SK-N-SH (cell line): ENCODE measurements around the gene DOK7. TPM values are rescaled to one million over a fixed set of nuclear protein-coding genes. Genes with fewer than 3 reads are reported as not detected.

Experiments used
- CTCF ChIA-PET: fragments of 300-600, 350-600 bp; formaldehyde crosslinking; extraction: SDS; loops from one replicate; lab custom pipeline; 2021; lab: Yijun Ruan, JAX
- POLR2A ChIA-PET: fragments of 350-600 bp; sonication (Branson Sonifier 250); formaldehyde crosslinking; extraction: SDS; loops from one replicate; lab custom pipeline; 2020; ENCODE audit warnings: antibody characterized with exemption, inconsistent platforms; lab: Yijun Ruan, JAX
- DNase-seq: peaks from one replicate; pipeline ENCODE4 v3.0.0; 2012
- H2AFZ ChIP-seq: fragments of 200-600 bp; sonication (generic); 2 replicates; pipeline ENCODE4 v1.8.1; 2016; ENCODE audit warnings: antibody characterized with exemption, mild to moderate bottlenecking, low read depth
- H3F3A ChIP-seq: fragments of 200-600 bp; sonication (generic); replicated peaks from 2 replicates; pipeline ENCODE3; 2016; ENCODE audit warnings: antibody characterized with exemption, mild to moderate bottlenecking; ENCODE audit not compliant: insufficient read depth
- H3K27ac ChIP-seq, 2 experiments: fragments of 200-500 bp in 1 of 2; fragments of 200-600 bp in 1 of 2; sonication (Bioruptor generic) in 1 of 2; sonication (generic), shearing (Covaris generic) in 1 of 2; 2 replicates each; pipeline versions ENCODE4 v1.5.1 to v1.6.1; 2014 to 2016; ENCODE audit warnings: low read depth in 2 of 2, inconsistent platforms in 1 of 2, low read length in 1 of 2, mild to moderate bottlenecking in 1 of 2, mixed read lengths in 1 of 2
- H3K27me3 ChIP-seq: fragments of 200-600 bp; sonication (generic), shearing (Covaris generic); 2 replicates; pipeline ENCODE4 v1.6.1; 2016; ENCODE audit warnings: mixed run types; ENCODE audit not compliant: insufficient read depth
- H3K36me3 ChIP-seq, 2 experiments: fragments of 200-500 bp in 1 of 2; fragments of 200-600 bp in 1 of 2; sonication (Bioruptor generic) in 1 of 2; sonication (generic) in 1 of 2; replicated peaks in 1 of 2; 2 replicates each; pipeline versions ENCODE3 to v1.5.1; 2014 to 2016; ENCODE audit warnings: low read length in 1 of 2, mild to moderate bottlenecking in 1 of 2; ENCODE audit not compliant: insufficient read depth in 2 of 2, control insufficient read depth in 1 of 2
- H3K4me1 ChIP-seq, 2 experiments: fragments of 200-500 bp in 1 of 2; fragments of 200-600 bp in 1 of 2; sonication (Bioruptor generic) in 1 of 2; sonication (generic), shearing (Covaris generic) in 1 of 2; 2 replicates each; pipeline versions ENCODE4 v1.5.1 to v1.6.1; 2014 to 2016; ENCODE audit warnings: low read depth in 1 of 2, low read length in 1 of 2, mixed run types in 1 of 2; ENCODE audit not compliant: insufficient read depth in 2 of 2, control insufficient read depth in 1 of 2
- H3K4me2 ChIP-seq: fragments of 200-600 bp; sonication (generic), shearing (Covaris generic); 2 replicates; pipeline ENCODE4 v1.6.1; 2017; ENCODE audit warnings: mixed run types
- H3K4me3 ChIP-seq, 2 experiments: fragments of 200-500 bp in 1 of 2; fragments of 200-600 bp in 1 of 2; sonication (Bioruptor generic) in 1 of 2; sonication (generic), shearing (Covaris generic) in 1 of 2; 2 replicates each; pipeline versions ENCODE4 v1.5.1 to v1.8.1; 2014 to 2016; ENCODE audit warnings: low read depth in 2 of 2, inconsistent platforms in 1 of 2, low read length in 1 of 2, mild to moderate bottlenecking in 1 of 2, mixed read lengths in 1 of 2, moderate library complexity in 1 of 2
- H3K79me2 ChIP-seq: fragments of 200-600 bp; sonication (generic); 2 replicates; pipeline ENCODE4 v1.8.1; 2017; ENCODE audit warnings: mild to moderate bottlenecking; ENCODE audit not compliant: insufficient read depth
- H3K9ac ChIP-seq: fragments of 200-600 bp; sonication (generic); 2 replicates; pipeline ENCODE4 v1.6.1; 2017; ENCODE audit warnings: mixed run types
- H3K9me2 ChIP-seq: fragments of 200-600 bp; sonication (generic); 2 replicates; pipeline ENCODE4 v1.6.1; 2017; ENCODE audit warnings: mixed run types
- H3K9me3 ChIP-seq: fragments of 200-600 bp; sonication (generic); 2 replicates; pipeline ENCODE4 v1.6.1; 2017; ENCODE audit warnings: mixed run types, mild to moderate bottlenecking, moderate library complexity
- H4K20me1 ChIP-seq: fragments of 200-600 bp; sonication (generic); 2 replicates; pipeline ENCODE4 v1.6.1; 2017; ENCODE audit warnings: mild to moderate bottlenecking, mixed run types; ENCODE audit not compliant: insufficient read depth
- FOSL2 ChIP-seq: IDR thresholded peaks from 2 replicates; pipeline ENCODE4 v1.4.0; 2012; ENCODE audit warnings: low read depth, mild to moderate bottlenecking, moderate library complexity, borderline replicate concordance
- FOXM1 ChIP-seq: IDR thresholded peaks from 2 replicates; pipeline ENCODE4 v1.4.0; 2012; ENCODE audit warnings: low read depth, mild to moderate bottlenecking
- GATA2 ChIP-seq: sonication (generic); formaldehyde crosslinking; IDR thresholded peaks from 2 replicates; pipeline ENCODE4 v1.5.0; 2020; ENCODE audit warnings: mild to moderate bottlenecking, missing genetic modification reagents
- MEF2A ChIP-seq: IDR thresholded peaks from 2 replicates; pipeline ENCODE4 v1.4.0; 2012; ENCODE audit warnings: low read depth, borderline replicate concordance
- NRF1 ChIP-seq: IDR thresholded peaks from 2 replicates; pipeline ENCODE4 v1.6.1; 2012; ENCODE audit warnings: low read depth, mild to moderate bottlenecking, low read length
- RAD21 ChIP-seq: IDR thresholded peaks from 2 replicates; pipeline ENCODE4 v1.6.1; 2012; ENCODE audit warnings: mild to moderate bottlenecking, low read length
- REST ChIP-seq: IDR thresholded peaks from 2 replicates; pipeline ENCODE4 v1.6.1; 2012; ENCODE audit warnings: mild to moderate bottlenecking, low read depth, low read length, moderate library complexity
- RFX5 ChIP-seq: IDR thresholded peaks from 2 replicates; pipeline ENCODE4 v1.6.1; 2012; ENCODE audit warnings: mild to moderate bottlenecking, improper control_type of control experiment, low read length
- RXRA ChIP-seq: IDR thresholded peaks from 2 replicates; pipeline ENCODE4 v1.4.0; 2012; ENCODE audit warnings: low read depth, mild to moderate bottlenecking, borderline replicate concordance
- USF1 ChIP-seq: IDR thresholded peaks from 2 replicates; pipeline ENCODE4 v1.4.0; 2012; ENCODE audit warnings: low read depth, borderline replicate concordance
- YY1 ChIP-seq: IDR thresholded peaks from 2 replicates; pipeline ENCODE4 v1.4.0; 2012; ENCODE audit warnings: low read depth, mild to moderate bottlenecking
- WGBS: methylation state at CpG from one replicate; pipeline ENCODE4 v1.1.6; 2017; ENCODE audit warnings: low lambda C conversion rate; 5-methylcytosine and 5-hydroxymethylcytosine counted together
- polyA plus RNA-seq, 3 experiments: library from polyadenylated mRNA; depleted of rRNA; stranded (reverse); fragments of >200 nt; gene quantifications; 2 replicates each; pipeline ENCODE4 v1.2.3, GENCODE V29; 2012

DOK7 gene
- polyA plus RNA-seq, 1 of the 3 experiments (the other 2 are of a cell fraction): not detected

- TF ChIP-seq REST (no peak), USF1 (no peak), RAD21 (no peak), YY1 (no peak), MEF2A (no peak), NRF1 (no peak), FOSL2 (no peak), FOXM1 (no peak), RFX5 (no peak), GATA2 (CRISPR knock-in tag) (no peak)
- no peaks in the 10 kb centered on the region for H3K9me3 ChIP-seq
- no peak overlapping the region for H2AFZ ChIP-seq
- no peaks in the 10 kb centered on the region for H4K20me1 ChIP-seq
- no peak overlapping the region for H3K9ac ChIP-seq
- H3K4me1 ChIP-seq: no peaks in the 10 kb centered on the region; a peak in 1 of 4 replicates
- CTCF ChIA-PET: interaction anchor here (1.0 to 2.0 kb wide), 2 partner anchors 15 to 118 kb away, joined by 3 to 9 read pairs; no protein-coding TSS in a partner anchor
- no peaks in the 10 kb centered on the region for H3K9me2 ChIP-seq
- DNase-seq: no peak
- no peak overlapping the region for H3K4me2 ChIP-seq
- H3K36me3 ChIP-seq: no peaks in the 10 kb centered on the region
- WGBS: 78% methylated on average over 11 of the region's 15 CpGs
- POLR2A ChIA-PET: no interaction called here
- no peaks in the 10 kb centered on the region; the same call in 1 of the 2 replicates for H3K27me3 ChIP-seq
- no peaks in the 10 kb centered on the region for H3K79me2 ChIP-seq
- H3F3A ChIP-seq: peaks cover 7% of the 10 kb centered on the region
- H3K4me3 ChIP-seq: no peak overlapping the region
- no peak overlapping the region for H3K27ac ChIP-seq
These were observed 1.3 kb downstream of the DOK7 start for GRCh38 chr4:3464349-3464905.

- no peak overlapping the region for H2AFZ ChIP-seq
- no peaks in the 10 kb centered on the region for H3K79me2 ChIP-seq
- H3K9ac ChIP-seq: no peak overlapping the region
- peaks cover 7% of the 10 kb centered on the region for H3F3A ChIP-seq
- H3K4me1 ChIP-seq: no peaks in the 10 kb centered on the region; a peak in 1 of 4 replicates
- H3K4me2 ChIP-seq: no peak overlapping the region
- H3K4me3 ChIP-seq: no peak overlapping the region
- no peak overlapping the region for H3K27ac ChIP-seq
- WGBS: 71% methylated on average over 11 of the region's 21 CpGs
- no peak for DNase-seq
- ChIA-PET POLR2A (no interaction called here), CTCF (interaction anchor here (1.0 to 2.0 kb wide), 3 partner anchors 15 to 119 kb away, joined by 3 to 9 read pairs (median 9); no protein-coding TSS in a partner anchor)
- H3K9me3 ChIP-seq: no peaks in the 10 kb centered on the region
- TF ChIP-seq MEF2A: no peak
- no peak for TF ChIP-seq RXRA
- no peaks in the 10 kb centered on the region; the same call in 1 of the 2 replicates for H3K27me3 ChIP-seq
- no peaks in the 10 kb centered on the region for H4K20me1 ChIP-seq
- H3K36me3 ChIP-seq: no peaks in the 10 kb centered on the region
- H3K9me2 ChIP-seq: no peaks in the 10 kb centered on the region
These were observed 2.0 kb downstream of the DOK7 start for GRCh38 chr4:3464911-3465697.
